ENCODE results near the gene EEPD1. TPM values are rescaled to one million over a fixed set of nuclear protein-coding genes. Genes with fewer than 3 reads are reported as not detected.

The EEPD1 gene
- total and polyA plus RNA-seq, 11 donors = 3.7 to 12.2 (median 7.7) TPM

DNA sequence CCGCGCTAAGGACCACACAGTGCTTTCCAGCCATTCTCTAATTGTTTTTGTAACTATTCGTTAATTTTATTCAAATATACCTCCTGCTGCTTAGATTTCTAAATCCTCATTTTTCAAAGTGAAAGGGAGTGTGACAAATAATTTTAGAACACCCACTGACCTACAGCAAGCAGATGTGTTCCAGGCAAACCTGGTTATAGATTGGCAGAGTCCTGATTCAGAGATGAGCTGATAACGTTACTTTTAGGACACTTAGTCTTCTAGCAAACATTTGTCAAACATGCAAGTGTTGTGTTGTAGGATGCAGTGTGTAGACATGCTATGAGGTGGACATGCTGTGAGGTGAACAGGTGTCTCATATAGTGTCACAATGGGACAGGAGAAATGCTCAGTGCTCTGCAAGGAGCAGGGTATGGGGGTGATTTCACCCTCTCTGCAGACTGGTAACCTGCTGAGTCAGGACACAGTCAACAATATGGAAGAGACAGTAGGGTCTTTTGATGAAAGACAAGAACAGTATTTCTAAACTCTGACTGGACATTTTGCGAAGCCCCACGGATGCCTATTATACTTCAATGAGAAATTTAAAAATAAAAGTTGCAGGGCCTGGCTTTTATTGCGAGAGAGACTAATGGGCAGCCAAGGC lies 144.4 kb downstream of the EEPD1 start:
- ATAC-seq (no peak), DNase-seq (no peak)
- intact Hi-C loops (cut with DNase I) = loop anchor here in 2 of 10 donors (10.0 kb wide), 1 partner anchor 213 kb away; no protein-coding TSS in a partner anchor
- H3K27me3 ChIP-seq = no peaks in the 10 kb centered on the region
- H3K4me1 ChIP-seq = peaks cover 5 to 49% (median 26%) of the 10 kb centered on the region in 12 donors
- H3K36me3 ChIP-seq = peaks cover 0 to 22% (median 9%) of the 10 kb centered on the region in 9 donors
- 90 to 93% (median 92%) methylated on average over 7 of the region's 7 CpGs for WGBS, 4 donors
- no peaks in the 10 kb centered on the region for H3K9me3 ChIP-seq
- no peak overlapping the region for H3K4me3 ChIP-seq
- no peak for TF ChIP-seq POLR2A (IDR thresholded peaks at IDR 0.05)
- TF ChIP-seq, protein P1, sequence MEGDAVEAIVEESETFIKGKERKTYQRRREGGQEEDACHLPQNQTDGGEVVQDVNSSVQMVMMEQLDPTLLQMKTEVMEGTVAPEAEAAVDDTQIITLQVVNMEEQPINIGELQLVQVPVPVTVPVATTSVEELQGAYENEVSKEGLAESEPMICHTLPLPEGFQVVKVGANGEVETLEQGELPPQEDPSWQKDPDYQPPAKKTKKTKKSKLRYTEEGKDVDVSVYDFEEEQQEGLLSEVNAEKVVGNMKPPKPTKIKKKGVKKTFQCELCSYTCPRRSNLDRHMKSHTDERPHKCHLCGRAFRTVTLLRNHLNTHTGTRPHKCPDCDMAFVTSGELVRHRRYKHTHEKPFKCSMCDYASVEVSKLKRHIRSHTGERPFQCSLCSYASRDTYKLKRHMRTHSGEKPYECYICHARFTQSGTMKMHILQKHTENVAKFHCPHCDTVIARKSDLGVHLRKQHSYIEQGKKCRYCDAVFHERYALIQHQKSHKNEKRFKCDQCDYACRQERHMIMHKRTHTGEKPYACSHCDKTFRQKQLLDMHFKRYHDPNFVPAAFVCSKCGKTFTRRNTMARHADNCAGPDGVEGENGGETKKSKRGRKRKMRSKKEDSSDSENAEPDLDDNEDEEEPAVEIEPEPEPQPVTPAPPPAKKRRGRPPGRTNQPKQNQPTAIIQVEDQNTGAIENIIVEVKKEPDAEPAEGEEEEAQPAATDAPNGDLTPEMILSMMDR (IDR thresholded peaks at IDR 0.05) = no peak
- H3K27ac ChIP-seq = peak overlapping the region in 1 of 12 donors; percentile 14

DNA sequence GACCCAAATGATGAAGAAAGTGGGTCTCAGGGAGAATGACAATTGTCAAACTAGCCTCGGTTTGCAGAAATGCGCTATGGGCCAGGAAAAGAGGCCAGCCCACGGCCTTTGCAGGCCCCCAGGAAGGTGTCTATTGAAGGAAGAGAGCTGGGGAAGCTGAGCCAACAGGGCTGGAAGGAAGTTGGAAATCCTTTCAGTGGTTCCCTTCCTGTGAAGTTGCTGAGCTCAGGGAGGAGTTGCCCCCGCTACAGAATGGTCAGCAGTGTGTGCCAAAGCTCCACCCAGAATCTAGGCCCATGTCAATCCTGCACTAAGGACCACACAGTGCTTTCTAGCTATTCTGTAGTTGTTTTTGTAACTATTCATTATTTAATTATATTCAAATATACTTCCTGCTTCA lies 145.1 kb downstream of the EEPD1 start:
- peak in 3 of 4 donors; percentile 19 to 58 (median 42) for ATAC-seq
- Histone ChIP-seq H3K9me3 (no peaks in the 10 kb centered on the region), H3K4me1 (peaks cover 5 to 52% (median 29%) of the 10 kb centered on the region in 12 donors), H3K36me3 (peaks cover 0 to 22% (median 9%) of the 10 kb centered on the region in 9 donors), H3K27ac (peak overlapping the region in 1 of 12 donors; percentile 14), H3K27me3 (no peaks in the 10 kb centered on the region), H3K4me3 (no peak overlapping the region)
- TF ChIP-seq, protein P1 (IDR thresholded peaks at IDR 0.05) = no peak
- no peak for TF ChIP-seq POLR2A (IDR thresholded peaks at IDR 0.05)
- WGBS, 4 donors = 38 to 66% (median 55%) methylated on average over 4 of the region's 4 CpGs
- intact Hi-C loops (cut with DNase I) = loop anchor here in 2 of 10 donors (10.0 kb wide), 1 partner anchor 213 kb away; no protein-coding TSS in a partner anchor
- peak in 4 of 5 donors; percentile 43 to 57 (median 50) for DNase-seq

DNA sequence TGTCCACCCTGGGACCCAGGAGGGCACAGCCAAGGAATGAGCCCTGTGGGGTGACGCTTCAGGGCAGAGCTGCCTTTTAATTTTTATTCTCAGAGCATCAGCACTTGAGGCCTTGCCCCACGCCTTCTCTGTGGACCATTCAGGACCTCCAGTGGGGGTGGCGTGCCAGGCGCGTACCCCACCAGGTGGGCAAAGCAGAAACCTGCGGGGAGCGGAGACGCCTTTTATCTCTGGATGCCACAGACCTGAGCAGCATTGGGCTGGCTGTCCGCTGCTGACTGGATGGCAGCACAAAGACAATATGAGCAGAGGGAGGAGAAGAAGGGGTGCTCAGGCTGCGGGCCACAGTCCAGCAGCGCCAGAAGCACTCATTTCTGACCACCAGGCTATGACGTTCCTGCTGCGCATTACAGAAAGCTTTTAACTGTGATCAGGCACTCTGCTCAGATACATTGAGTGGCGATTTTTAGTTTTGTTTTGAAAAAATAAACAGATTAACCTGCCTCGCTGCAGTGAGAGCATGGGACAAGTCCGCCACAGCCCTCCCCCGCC lies 146.2 kb downstream of the EEPD1 start:
- WGBS, 4 donors = 92 to 97% (median 97%) methylated on average over 10 to 17 of the region's 17 CpGs
- Histone ChIP-seq H3K27ac (no peak overlapping the region), H3K9me3 (no peaks in the 10 kb centered on the region), H3K4me1 (peaks cover 9 to 64% (median 41%) of the 10 kb centered on the region in 12 donors), H3K4me3 (no peak overlapping the region), H3K27me3 (no peaks in the 10 kb centered on the region), H3K36me3 (peaks cover 0 to 22% (median 9%) of the 10 kb centered on the region in 9 donors)
- intact Hi-C loops (cut with DNase I) = loop anchor here in 2 of 10 donors (10.0 kb wide), 1 partner anchor 214 kb away; no protein-coding TSS in a partner anchor
- no peak for DNase-seq
- no peak for TF ChIP-seq POLR2A (IDR thresholded peaks at IDR 0.05)
- TF ChIP-seq, protein P1 (IDR thresholded peaks at IDR 0.05) = no peak
- no peak for ATAC-seq

DNA sequence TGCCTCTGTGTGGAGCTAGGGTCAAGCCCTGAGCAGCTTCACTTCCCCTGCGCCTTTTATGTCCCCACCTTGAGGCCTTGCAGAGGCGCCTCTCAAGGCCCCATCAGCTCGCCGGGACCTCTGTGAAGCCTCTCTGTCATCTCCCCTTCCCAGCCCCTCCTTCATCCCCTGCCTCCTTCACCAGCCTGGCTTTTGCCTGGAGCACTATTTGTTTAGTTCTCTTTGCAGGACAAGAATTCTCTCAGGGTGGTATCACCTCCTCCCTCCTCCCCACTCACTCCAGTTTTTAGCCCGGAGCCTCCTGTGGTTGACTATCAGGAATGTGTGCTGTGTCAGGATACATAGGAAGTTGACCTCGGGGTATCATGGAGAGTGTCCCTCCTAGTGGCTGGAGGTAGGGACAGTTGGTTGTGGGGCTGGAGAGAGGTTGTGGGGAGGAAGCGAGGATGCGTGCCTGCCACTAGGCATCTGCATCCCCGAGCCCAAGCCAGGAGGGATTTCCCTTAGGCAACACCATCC lies 146.8 kb downstream of the EEPD1 start:
- ATAC-seq = no peak
- intact Hi-C loops (cut with DNase I) = loop anchor here in 3 of 10 donors (10.0 kb wide), 3 partner anchors 215 to 605 kb away; partner anchors contain the start of gene HERPUD2 (in 1 of the 3)
- peaks cover 10 to 69% (median 46%) of the 10 kb centered on the region in 12 donors for H3K4me1 ChIP-seq
- H3K4me3 ChIP-seq = no peak overlapping the region
- no peak for DNase-seq
- H3K27ac ChIP-seq = peak overlapping the region in 1 of 12 donors; percentile 49
- TF ChIP-seq POLR2A (IDR thresholded peaks at IDR 0.05) = no peak
- 86 to 95% (median 89%) methylated on average over 9 of the region's 9 CpGs for WGBS, 4 donors
- no peaks in the 10 kb centered on the region for H3K27me3 ChIP-seq
- H3K9me3 ChIP-seq = no peaks in the 10 kb centered on the region
- peaks cover 0 to 22% (median 9%) of the 10 kb centered on the region in 9 donors for H3K36me3 ChIP-seq
